NT2/D1 (cell line): ENCODE data around the gene TMEM121.

ENCODE experiments used
- YY1 ChIP-seq: IDR thresholded peaks from 2 replicates; pipeline ENCODE4 v1.6.1; 2011; ENCODE audit not compliant: insufficient read length, insufficient read depth
- ZNF274 ChIP-seq: IDR thresholded peaks from 2 replicates; pipeline ENCODE4 v1.6.1; 2011; ENCODE audit warnings: mild to moderate bottlenecking, low read depth, low read length

DNA sequence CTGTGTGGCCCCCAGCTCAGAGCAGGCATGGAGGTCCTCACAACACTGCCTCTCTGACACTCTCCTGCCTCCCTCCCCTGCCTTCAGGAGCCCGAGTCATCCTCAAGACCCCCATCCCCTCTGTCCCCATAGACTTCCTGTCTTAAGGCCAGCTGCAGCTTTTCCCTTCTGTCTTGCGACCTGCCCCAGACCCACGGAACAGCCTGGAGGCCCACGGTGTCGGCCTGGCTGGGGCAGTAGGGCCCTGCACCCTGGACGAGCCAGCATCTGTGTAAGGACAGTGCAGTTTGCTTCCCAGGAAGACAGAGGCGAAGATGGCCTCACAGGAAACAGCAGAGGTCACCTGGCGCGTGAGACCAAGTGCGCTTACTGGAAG, 25.7 kb upstream of the TMEM121 start:
- no peak for TF ChIP-seq ZNF274
- TF ChIP-seq YY1 = no peak
